Stimulated activated CD8-positive, alpha-beta memory T cell treated with anti-CD3 and anti-CD28 coated beads, Interleukin-4, amount 100 ng/mL, for 48 hours (primary cell): ENCODE results near the gene SVEP1.
A peak's percentile ranks its signal among the peaks of the same experiment; 100 is the strongest.
"Not testable (repeated sequence)": the region's sequence is repeated elsewhere in the genome, so short reads cannot be mapped to it uniquely, and the experiment has no call there.

Experiments used
- DNase-seq: peaks from one replicate; pipeline ENCODE4 v3.0.0-alpha.2; 2020

SVEP1 gene

GRCh38 chr9:110579034-110579861 lies at the start of gene SVEP1:
TSS of gene SVEP1 (minus strand) at chr9:110579741. CDS start at chr9:110579543, 198 bp downstream.
- DNase-seq = no peak

GRCh38 chr9:110626101-110626829 lies 46.7 kb upstream of the SVEP1 start:
- peak; percentile 36 for DNase-seq

GRCh38 chr9:110623462-110624025 lies 44.0 kb upstream of the SVEP1 start:
- peak; percentile 29 for DNase-seq

GRCh38 chr9:110622368-110622767 lies 42.8 kb upstream of the SVEP1 start:
- no peak for DNase-seq

GRCh38 chr9:110620726-110621125 lies 41.2 kb upstream of the SVEP1 start:
- no peak for DNase-seq

- no peak for DNase-seq
Observed at GRCh38 chr9:110619831-110620230, 40.3 kb upstream of the SVEP1 start.

GRCh38 chr9:110615498-110615897 lies 36.0 kb upstream of the SVEP1 start:
- DNase-seq = no peak

GRCh38 chr9:110614576-110614975 lies 35.0 kb upstream of the SVEP1 start:
- DNase-seq = not testable (repeated sequence)

- no peak for DNase-seq
Observed at GRCh38 chr9:110606179-110606790, 26.7 kb upstream of the SVEP1 start.

- no peak for DNase-seq
Observed at GRCh38 chr9:110605565-110605964, 26.0 kb upstream of the SVEP1 start.

- no peak for DNase-seq
Observed at GRCh38 chr9:110604171-110604601, 24.6 kb upstream of the SVEP1 start.

- DNase-seq = no peak
Observed at GRCh38 chr9:110602281-110602680, 22.7 kb upstream of the SVEP1 start.

- DNase-seq = no peak
Observed at GRCh38 chr9:110601098-110601497, 21.6 kb upstream of the SVEP1 start.

GRCh38 chr9:110599468-110599867 lies 19.9 kb upstream of the SVEP1 start:
- DNase-seq = no peak

GRCh38 chr9:110592044-110592830 lies 12.7 kb upstream of the SVEP1 start:
- no peak for DNase-seq

- DNase-seq = no peak
Observed at GRCh38 chr9:110591526-110591925, 12.0 kb upstream of the SVEP1 start.

GRCh38 chr9:110590816-110591215 lies 11.3 kb upstream of the SVEP1 start:
- DNase-seq = no peak

- no peak for DNase-seq
Observed at GRCh38 chr9:110588296-110588695, 8.8 kb upstream of the SVEP1 start.

GRCh38 chr9:110583237-110583636 lies 3.7 kb upstream of the SVEP1 start:
- DNase-seq = no peak

- DNase-seq = no peak
Observed at GRCh38 chr9:110582156-110582555, 2.6 kb upstream of the SVEP1 start.

GRCh38 chr9:110580850-110581249 lies 1.3 kb upstream of the SVEP1 start:
- no peak for DNase-seq

- no peak for DNase-seq
Observed at GRCh38 chr9:110579862-110580219, 300 bp upstream of the SVEP1 start.
